Stimulated activated naive B cell treated with anti-CD40 and anti-IgM and Interleukin-4, amounts not matched to agents 10 μg/mL and 1 μg/mL and 100 μg/mL, for 72 hours (primary cell): ENCODE measurements around the gene HOOK1.
A peak's percentile ranks its signal among the peaks of the same experiment; 100 is the strongest.
"Not testable (repeated sequence)": the region's sequence is repeated elsewhere in the genome, so short reads cannot be mapped to it uniquely, and the experiment has no call there.

Experiments used
- ATAC-seq, 2 donors: fragments of 150-1000 bp; cut with Tn5 transposase; replicated peaks; 2 replicates each; pipeline ENCODE4 v1.10.0; 2021; ENCODE audit warnings: moderate library complexity in 1 of 2
- DNase-seq: peaks from one replicate; pipeline ENCODE4 v3.0.0; 2021
- H3K27ac Mint-ChIP-seq: one replicate; pipeline ENCODE4 v1.8.0; 2022; ENCODE audit warnings: mild to moderate bottlenecking, mixed read lengths
- H3K27me3 Mint-ChIP-seq, 2 donors: one replicate each; pipeline ENCODE4 v1.8.0; 2022; ENCODE audit warnings: mixed read lengths in 2 of 2
- H3K36me3 Mint-ChIP-seq, 2 donors: one replicate each; pipeline ENCODE4 v1.8.0; 2022; ENCODE audit warnings: mixed read lengths in 2 of 2, mild to moderate bottlenecking in 1 of 2
- H3K4me1 Mint-ChIP-seq, 2 donors: one replicate each; pipeline ENCODE4 v1.8.0; 2022; ENCODE audit warnings: mixed read lengths in 2 of 2, mild to moderate bottlenecking in 1 of 2
- H3K4me3 Mint-ChIP-seq, 2 donors: one replicate each; pipeline ENCODE4 v1.8.0; 2022; ENCODE audit warnings: mild to moderate bottlenecking in 2 of 2, mixed read lengths in 2 of 2, moderate library complexity in 1 of 2
- H3K9me3 Mint-ChIP-seq, 2 donors: one replicate each; pipeline ENCODE4 v1.8.0; 2022; ENCODE audit warnings: mixed read lengths in 2 of 2, mild to moderate bottlenecking in 1 of 2

The HOOK1 gene

DNA sequence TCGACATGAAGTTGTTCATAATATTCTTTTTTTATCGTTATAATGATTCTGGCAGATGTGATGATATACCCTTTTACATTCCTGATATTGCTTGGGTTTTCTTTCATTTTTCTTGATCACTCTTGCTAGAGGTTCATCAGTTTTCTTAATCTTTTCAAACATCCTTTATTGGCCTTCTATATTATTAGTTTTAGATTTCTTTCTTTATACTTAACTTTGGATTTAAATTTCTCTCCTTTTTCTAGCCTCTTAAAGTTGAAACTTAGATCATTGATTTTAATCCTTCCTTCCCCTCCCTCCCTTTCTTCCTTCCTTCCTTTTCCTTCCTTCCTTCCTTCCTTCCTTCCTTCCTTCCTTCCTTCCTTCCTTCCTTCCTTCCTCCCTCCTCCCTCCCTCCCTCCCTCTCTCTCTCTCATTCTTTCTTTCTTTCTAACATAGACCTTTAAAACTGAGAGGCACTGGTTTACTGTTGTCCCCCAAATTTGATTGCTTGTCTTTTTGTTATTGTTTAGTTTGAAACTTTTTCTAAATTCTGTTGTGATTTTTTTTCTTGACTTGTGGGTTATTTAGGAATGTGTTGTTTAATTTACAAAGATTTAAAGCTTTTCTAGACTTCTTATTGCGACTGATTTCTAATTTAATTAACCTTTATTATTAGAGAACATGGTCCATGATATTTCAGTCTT, 31.6 kb downstream of the HOOK1 start:
- Mint-ChIP-seq H3K4me3 (no peak overlapping the region), H3K4me1 (no peaks in the 10 kb centered on the region), H3K27ac (no peak overlapping the region), H3K36me3 (peaks cover 16 to 28% of the 10 kb centered on the region in 2 donors), H3K9me3 (no peaks in the 10 kb centered on the region), H3K27me3 (no peaks in the 10 kb centered on the region)
- ATAC-seq (no peak), DNase-seq (no peak)

DNA sequence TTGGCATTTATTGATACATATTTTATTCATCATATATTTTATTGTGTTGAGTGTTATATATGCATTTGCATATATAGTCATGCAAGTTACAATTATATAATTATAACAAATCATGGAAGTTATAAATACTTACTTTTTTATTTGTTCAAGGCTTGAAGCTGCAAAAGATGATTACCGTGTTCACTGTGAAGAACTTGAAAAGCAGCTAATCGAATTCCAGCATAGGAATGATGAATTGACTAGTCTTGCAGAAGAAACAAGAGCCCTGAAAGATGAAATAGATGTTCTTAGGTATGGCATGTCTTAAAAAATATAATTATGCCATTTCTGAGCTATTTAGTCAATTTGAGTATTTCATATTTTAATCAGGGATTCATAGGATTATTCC, 32.1 kb downstream of the HOOK1 start:
- DNase-seq (no peak), ATAC-seq (no peak)
- Mint-ChIP-seq H3K4me1 (no peaks in the 10 kb centered on the region), H3K36me3 (peaks cover 16 to 28% of the 10 kb centered on the region in 2 donors), H3K9me3 (no peaks in the 10 kb centered on the region), H3K27ac (no peak overlapping the region), H3K4me3 (no peak overlapping the region), H3K27me3 (no peaks in the 10 kb centered on the region)

DNA sequence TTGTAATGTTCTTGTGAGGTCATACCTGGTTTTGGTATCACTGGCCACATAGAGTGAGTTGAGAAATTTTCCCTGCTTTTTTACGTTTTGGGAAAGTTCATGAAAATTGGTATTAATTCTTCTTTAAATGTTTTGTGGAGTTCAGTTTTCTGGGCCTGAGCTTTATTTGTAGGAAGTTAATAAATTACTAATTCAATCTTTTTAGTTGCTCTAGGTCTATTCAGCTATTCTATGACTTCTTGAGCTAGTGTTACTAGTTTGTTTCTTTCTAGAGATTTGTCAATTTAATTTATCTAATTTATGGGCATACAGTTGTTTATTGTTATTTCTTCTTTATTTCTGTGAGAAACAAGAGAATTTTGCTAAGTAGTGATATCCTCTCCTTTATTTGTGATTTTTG, 37.4 kb downstream of the HOOK1 start:
- H3K4me3 Mint-ChIP-seq = no peak overlapping the region
- no peaks in the 10 kb centered on the region for H3K4me1 Mint-ChIP-seq
- no peaks in the 10 kb centered on the region for H3K27me3 Mint-ChIP-seq
- ATAC-seq = no peak
- DNase-seq = no peak
- peaks cover 3 to 5% of the 10 kb centered on the region in 2 donors for H3K9me3 Mint-ChIP-seq
- H3K36me3 Mint-ChIP-seq = peaks cover 19% of the 10 kb centered on the region in 2 donors
- H3K27ac Mint-ChIP-seq = no peak overlapping the region

DNA sequence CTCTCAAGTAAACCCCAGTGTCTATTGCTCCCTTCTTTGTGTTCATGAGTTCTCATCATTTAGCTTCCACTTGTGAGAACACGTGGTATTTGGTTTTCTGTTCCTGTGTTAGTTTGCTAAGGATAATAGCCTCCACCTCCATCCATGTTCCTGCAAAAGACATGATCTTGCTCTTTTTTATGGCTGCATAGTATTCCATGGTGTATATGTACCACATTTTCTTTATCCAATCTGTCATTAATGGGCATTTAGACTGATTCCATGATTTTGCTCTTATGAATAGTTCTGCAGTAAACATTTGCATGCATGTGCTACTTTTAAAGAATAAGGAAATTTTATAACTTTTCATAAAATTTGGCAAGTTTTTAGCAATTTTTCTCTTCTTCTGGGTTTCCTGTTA, 40.5 kb downstream of the HOOK1 start:
- ATAC-seq, H3K27me3 Mint-ChIP-seq, DNase-seq, H3K27ac Mint-ChIP-seq, H3K9me3 Mint-ChIP-seq, H3K4me1 Mint-ChIP-seq, H3K4me3 Mint-ChIP-seq: not testable (repeated sequence)
- H3K36me3 Mint-ChIP-seq = peaks cover 12 to 13% of the 10 kb centered on the region in 2 donors

DNA sequence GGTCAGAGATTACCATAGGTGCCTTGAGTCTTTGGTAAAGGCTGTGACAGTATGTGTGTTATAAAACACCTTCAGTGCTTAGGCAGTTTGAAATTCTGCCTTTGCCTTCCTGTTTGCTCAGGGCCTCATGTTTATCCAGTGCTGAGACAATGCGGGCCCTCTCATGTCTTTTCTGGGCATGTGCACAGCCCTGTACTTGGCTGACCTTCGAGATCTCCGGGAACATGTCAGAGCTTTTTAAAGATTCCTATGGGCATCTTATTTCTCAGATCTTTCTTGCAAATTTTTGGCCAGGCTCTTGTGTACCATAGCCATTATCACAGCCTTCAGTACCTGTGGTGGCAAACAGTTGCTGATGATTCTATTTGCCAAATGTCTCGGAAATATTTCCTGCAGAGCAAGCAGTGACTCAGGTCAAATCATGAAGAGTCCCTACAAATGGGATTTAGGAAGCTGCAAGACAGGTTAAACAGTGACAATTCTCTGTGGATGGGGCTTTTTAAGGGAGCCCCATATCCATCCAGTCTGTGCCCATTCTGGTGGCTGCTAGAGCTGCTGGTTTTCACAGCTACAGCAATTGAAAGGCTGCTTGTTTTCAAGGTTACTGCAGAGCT, 42.1 kb downstream of the HOOK1 start:
- H3K36me3 Mint-ChIP-seq = peaks cover 8 to 14% of the 10 kb centered on the region in 2 donors
- H3K4me1 Mint-ChIP-seq = no peaks in the 10 kb centered on the region
- ATAC-seq (no peak), DNase-seq (no peak)
- H3K27me3 Mint-ChIP-seq = no peaks in the 10 kb centered on the region
- H3K4me3 Mint-ChIP-seq = no peak overlapping the region
- no peak overlapping the region for H3K27ac Mint-ChIP-seq
- peaks cover 3 to 5% of the 10 kb centered on the region in 2 donors for H3K9me3 Mint-ChIP-seq

DNA sequence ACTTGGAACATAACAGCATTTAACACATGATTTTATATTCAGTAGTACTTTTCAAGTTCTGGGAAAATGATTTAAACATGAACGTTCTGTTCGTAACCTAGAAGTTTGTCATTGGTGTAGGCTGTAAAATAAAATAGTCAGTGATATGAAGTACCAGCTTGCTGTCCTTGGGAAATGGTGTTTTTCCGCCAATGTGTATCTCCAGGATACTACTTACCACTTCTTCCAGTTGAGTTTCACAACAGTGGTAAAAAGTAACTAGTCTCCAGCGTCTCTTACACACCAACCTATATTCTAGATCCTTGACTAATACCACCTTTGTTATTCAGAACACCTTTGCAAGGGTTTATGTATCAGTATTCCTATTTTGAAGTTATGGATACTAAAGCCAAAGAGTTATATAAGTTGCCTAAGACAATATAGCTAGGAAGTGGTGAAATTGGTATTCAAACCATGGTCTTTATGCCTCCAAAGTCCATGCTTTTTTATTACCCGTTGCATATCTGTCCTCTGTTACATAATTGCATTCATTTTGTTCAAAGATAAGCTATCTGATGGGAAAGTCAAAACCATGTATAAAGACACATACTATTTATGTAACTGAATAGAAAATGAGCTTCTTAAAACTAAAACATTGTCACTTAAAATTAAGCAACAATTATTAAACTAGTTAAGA, 43.1 kb downstream of the HOOK1 start:
- no peak for ATAC-seq
- Mint-ChIP-seq H3K27ac (no peak overlapping the region), H3K4me1 (no peaks in the 10 kb centered on the region), H3K36me3 (peaks cover 8 to 14% of the 10 kb centered on the region in 2 donors), H3K9me3 (peaks cover 3 to 5% of the 10 kb centered on the region in 2 donors), H3K27me3 (no peaks in the 10 kb centered on the region), H3K4me3 (no peak overlapping the region)
- DNase-seq = no peak

DNA sequence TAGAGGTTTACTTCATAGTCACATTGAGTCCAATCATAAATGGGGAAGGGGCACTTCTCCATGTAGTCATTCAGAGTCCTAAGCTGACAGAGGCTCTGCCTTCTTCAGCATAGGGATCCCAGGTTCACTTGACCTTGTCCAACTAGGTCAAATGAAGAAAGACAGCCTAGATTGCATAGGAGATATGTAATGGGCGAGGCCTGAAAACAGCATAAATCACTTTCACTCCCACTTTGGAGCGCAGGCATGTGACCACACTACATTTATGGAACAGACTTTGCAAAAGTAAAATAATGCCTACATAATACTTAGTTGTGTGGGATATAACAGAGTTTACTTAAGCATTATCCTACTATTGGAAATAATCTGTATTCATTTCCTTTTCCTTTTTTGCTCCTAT, 51.7 kb downstream of the HOOK1 start:
- ATAC-seq (no peak), DNase-seq (no peak)
- Mint-ChIP-seq H3K9me3 (no peaks in the 10 kb centered on the region), H3K36me3 (peaks cover 11 to 17% of the 10 kb centered on the region in 2 donors), H3K4me3 (no peak overlapping the region), H3K27me3 (no peaks in the 10 kb centered on the region), H3K4me1 (no peaks in the 10 kb centered on the region), H3K27ac (no peak overlapping the region)

DNA sequence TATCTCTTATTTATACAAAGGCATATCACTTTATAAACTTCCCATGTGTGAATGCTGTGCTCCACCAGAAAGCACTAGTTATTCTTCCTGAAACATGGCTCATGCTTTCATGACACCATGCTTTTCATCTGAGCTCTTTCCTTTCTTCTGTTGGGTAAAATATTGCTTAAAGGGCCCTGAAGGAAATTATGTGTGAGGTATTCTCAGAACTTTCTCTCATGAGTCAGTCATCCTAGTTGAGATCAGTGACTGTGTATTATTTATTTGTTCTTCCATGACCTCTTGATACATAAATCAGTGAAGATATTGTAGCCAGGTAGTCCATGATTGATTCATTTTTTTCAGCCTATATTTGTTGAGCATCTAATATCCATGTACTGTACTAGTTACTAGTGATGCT, 57.0 kb downstream of the HOOK1 start:
- no peaks in the 10 kb centered on the region for H3K27me3 Mint-ChIP-seq
- no peaks in the 10 kb centered on the region for H3K9me3 Mint-ChIP-seq
- no peaks in the 10 kb centered on the region for H3K4me1 Mint-ChIP-seq
- H3K36me3 Mint-ChIP-seq = peaks cover 14 to 18% of the 10 kb centered on the region in 2 donors
- H3K27ac Mint-ChIP-seq = no peak overlapping the region
- ATAC-seq = no peak
- H3K4me3 Mint-ChIP-seq = no peak overlapping the region
- DNase-seq = no peak

DNA sequence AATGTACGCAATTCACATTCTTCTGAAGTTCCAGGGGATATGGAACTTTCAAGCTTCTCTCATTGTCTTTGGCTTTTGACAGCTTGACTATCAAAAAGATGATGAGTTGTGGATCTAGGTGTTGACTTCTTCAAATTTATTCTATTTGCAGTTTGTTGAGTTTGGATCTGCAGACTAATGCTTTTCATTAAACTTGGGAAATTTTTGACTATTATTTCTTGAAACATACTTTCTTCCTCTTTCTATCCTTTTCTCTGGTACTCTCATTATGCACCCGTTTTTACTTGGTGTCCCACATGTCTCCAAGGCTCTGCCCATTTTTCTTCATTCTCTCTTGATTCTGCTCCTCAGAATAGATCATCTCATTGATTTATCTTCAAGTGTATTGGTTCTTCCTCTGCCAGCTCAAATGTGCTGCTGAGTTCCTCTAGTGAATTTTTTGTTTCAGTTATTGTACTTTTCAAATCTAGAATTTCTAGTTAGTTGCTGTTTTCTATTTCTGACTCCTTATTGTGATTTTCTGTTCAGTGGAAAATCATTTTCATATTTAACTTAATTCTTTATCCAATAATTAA, 62.4 kb downstream of the HOOK1 start:
- ATAC-seq = no peak
- no peak overlapping the region for H3K27ac Mint-ChIP-seq

DNA sequence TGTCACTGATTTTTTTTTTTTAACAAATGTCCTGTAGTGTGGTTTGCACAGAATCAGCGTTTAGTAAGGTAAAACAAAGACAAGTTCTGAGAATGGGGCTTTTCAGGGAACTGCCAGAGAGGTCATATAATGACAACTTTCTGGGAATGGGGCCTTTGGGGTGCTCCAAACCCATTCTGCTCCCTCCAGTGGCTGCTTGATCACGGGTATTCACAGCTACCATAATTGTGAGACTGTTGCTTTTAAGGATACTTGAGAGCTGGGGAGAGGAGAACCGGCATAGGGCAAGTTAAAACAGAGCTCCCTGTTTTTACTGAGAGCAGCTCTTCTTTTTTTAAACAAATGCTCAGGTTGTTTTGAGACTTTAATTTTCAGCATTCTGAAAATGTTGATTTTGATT, 63.6 kb downstream of the HOOK1 start:
- Mint-ChIP-seq H3K9me3 (peaks cover 4 to 6% of the 10 kb centered on the region in 2 donors), H3K4me3 (no peak overlapping the region), H3K27me3 (peaks cover 0 to 8% of the 10 kb centered on the region in 2 donors), H3K36me3 (peaks cover 8 to 10% of the 10 kb centered on the region in 2 donors), H3K27ac (no peak overlapping the region), H3K4me1 (no peaks in the 10 kb centered on the region)
- DNase-seq (no peak), ATAC-seq (no peak)

More for the DNA sequence above, 62.4 kb downstream of the HOOK1 start:
- Mint-ChIP-seq H3K4me1 (no peaks in the 10 kb centered on the region), H3K36me3 (peaks cover 8 to 10% of the 10 kb centered on the region in 2 donors), H3K4me3 (no peak overlapping the region), H3K9me3 (peaks cover 4 to 6% of the 10 kb centered on the region in 2 donors), H3K27me3 (no peaks in the 10 kb centered on the region)
- no peak for DNase-seq

DNA sequence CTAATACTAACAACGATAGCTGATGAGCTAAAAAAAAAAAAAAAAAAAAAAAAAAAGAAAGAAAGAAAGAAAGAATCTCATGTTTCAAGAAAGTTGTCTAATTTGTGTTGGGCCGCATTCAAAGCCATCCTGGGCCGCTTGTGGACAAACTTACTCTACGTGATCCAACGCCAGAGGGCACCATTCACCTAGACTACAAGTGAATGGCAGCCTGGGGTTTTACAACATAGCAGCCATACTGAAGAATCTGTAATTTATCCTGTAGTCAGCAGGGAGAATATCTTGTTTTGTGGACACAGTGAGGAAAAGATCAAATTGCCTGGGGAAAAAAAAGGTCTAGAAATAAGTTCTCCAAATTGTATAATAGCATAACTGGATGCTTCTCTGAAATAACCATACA, 64.8 kb downstream of the HOOK1 start:
- DNase-seq = peak; percentile 1
- ATAC-seq = peak; percentile 39 to 61
- peaks cover 4 to 6% of the 10 kb centered on the region in 2 donors for H3K9me3 Mint-ChIP-seq

DNA sequence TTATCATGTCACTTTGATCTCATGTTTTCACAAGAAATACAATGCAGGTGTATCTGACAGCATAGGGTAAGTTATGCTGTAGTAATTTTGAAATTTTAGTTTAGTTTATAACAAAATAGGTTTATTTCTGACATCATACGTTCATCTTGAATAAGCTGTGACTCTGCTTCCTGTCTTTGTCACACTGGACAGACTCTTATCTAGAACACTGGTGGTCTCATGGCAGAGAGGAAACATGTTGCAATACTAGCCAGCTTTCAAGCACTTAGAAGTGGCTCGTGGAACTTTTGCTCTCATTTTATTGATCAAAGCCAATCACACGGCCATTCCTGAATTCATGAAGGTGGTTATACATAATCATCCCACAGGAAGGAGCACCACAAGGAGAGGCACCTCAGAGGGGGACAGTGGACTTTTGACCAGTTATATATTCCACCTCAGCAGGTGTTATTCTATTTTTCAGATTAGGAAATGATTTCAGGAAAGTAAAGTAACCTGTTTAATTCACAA, 65.3 kb downstream of the HOOK1 start:
- Mint-ChIP-seq H3K36me3 (peaks cover 5 to 8% of the 10 kb centered on the region in 2 donors), H3K27me3 (peaks cover 0 to 8% of the 10 kb centered on the region in 2 donors), H3K27ac (no peak overlapping the region), H3K4me1 (no peaks in the 10 kb centered on the region), H3K4me3 (no peak overlapping the region), H3K9me3 (peaks cover 4 to 6% of the 10 kb centered on the region in 2 donors)
- no peak for ATAC-seq
- DNase-seq = no peak

More for the DNA sequence above, 64.8 kb downstream of the HOOK1 start:
- H3K36me3 Mint-ChIP-seq = peaks cover 5 to 8% of the 10 kb centered on the region in 2 donors
- no peak overlapping the region for H3K27ac Mint-ChIP-seq
- H3K27me3 Mint-ChIP-seq = peaks cover 0 to 8% of the 10 kb centered on the region in 2 donors
- no peaks in the 10 kb centered on the region for H3K4me1 Mint-ChIP-seq
- no peak overlapping the region for H3K4me3 Mint-ChIP-seq

DNA sequence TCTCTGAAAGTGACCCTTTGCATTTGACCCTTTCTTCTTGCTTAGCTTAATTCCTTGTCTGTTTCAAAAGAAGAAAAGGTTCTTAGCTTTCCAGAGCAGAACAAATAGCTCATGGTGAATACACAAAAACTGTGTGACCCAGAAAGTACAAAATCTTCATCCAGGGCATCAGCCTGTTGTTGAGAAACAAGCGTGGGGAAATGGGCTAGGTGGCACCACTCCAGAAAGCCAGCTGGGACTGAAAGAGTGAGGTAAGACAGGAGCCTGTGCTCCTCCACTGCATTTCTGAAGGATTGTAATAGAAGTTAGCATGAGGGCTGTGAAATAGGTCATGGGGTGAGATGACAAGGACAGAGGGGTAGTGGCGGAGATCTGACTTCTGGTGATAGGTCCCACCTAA, 66.0 kb downstream of the HOOK1 start:
- H3K4me3 Mint-ChIP-seq = no peak overlapping the region
- DNase-seq = no peak
- no peak overlapping the region for H3K27ac Mint-ChIP-seq
- peaks cover 4 to 6% of the 10 kb centered on the region in 2 donors for H3K9me3 Mint-ChIP-seq
- peaks cover 5 to 8% of the 10 kb centered on the region in 2 donors for H3K36me3 Mint-ChIP-seq
- H3K27me3 Mint-ChIP-seq = peaks cover under 1 to 8% of the 10 kb centered on the region in 2 donors
- H3K4me1 Mint-ChIP-seq = no peaks in the 10 kb centered on the region
- no peak for ATAC-seq

DNA sequence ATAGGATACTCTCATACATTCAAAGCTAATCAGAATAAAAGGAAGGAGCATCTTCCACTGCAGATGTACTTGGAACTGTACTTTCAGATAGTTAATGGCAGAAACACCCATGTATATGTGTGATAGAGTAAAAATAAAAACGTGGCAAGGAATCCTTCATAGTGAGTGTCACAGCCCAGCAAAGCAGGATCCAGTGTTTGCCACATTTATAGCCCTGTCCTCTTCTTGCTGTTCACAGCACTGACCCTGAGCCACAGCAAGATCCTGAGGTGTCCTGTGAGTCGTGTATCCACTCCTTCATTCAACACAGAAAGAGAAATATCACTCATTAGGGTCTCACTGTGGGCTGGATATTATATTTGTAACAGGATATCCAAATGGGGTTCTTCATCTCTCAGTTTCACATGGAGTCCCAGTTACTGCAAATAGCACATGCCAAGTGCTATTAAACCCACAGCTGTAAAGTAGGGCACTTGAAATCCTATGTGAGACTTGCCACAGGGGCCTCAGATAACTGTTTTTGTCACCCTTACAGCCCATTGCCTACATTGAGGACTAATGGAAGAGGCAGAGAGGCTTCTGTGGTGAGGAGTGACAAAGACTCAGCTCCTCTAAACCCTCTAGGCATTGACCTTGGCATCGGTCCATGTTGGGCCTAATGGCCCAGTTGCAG, 70.5 kb downstream of the HOOK1 start:
- DNase-seq (no peak), ATAC-seq (no peak)
- H3K27me3 Mint-ChIP-seq = peaks cover 7 to 24% of the 10 kb centered on the region in 2 donors
- no peak overlapping the region for H3K27ac Mint-ChIP-seq
- peaks cover 8 to 10% of the 10 kb centered on the region in 2 donors for H3K9me3 Mint-ChIP-seq
- peaks cover 0 to 3% of the 10 kb centered on the region in 2 donors for H3K36me3 Mint-ChIP-seq
- no peak overlapping the region for H3K4me3 Mint-ChIP-seq
- no peaks in the 10 kb centered on the region for H3K4me1 Mint-ChIP-seq
